Measurements from ENCODE around the gene SRP54. TPM values are rescaled to one million over a fixed set of nuclear protein-coding genes. Genes with fewer than 3 reads are reported as not detected.
A peak's percentile ranks its signal among the peaks of the same experiment; 100 is the strongest.
"Not testable (repeated sequence)": the region's sequence is repeated elsewhere in the genome, so short reads cannot be mapped to it uniquely, and the experiment has no call there.

The SRP54 gene
- total RNA-seq (2014; rRNA removed; shearing (Covaris generic)), result 88.7 and 91.8 TPM in 2 replicates

- peak; percentile 97 for DNase-seq (ENCODE audit: low spot score)
Measured at GRCh38 chr14:34982421-34983147, at the start of gene SRP54. Gene SRP54, plus strand, starts transcription at chr14:34982992. Its CDS starts 13,718 bp downstream, at chr14:34996710.

- no peak for DNase-seq (ENCODE audit: low spot score)
Measured at GRCh38 chr14:34933301-34933700, 49.5 kb upstream of the SRP54 start.

- no peak for DNase-seq (ENCODE audit: low spot score)
Measured at GRCh38 chr14:34935488-34935887, 47.3 kb upstream of the SRP54 start.

- no peak for DNase-seq (ENCODE audit: low spot score)
Measured at GRCh38 chr14:34937442-34937841, 45.4 kb upstream of the SRP54 start.

- DNase-seq (ENCODE audit: low spot score), result no peak
Measured at GRCh38 chr14:34937876-34938275, 44.9 kb upstream of the SRP54 start.

GRCh38 chr14:34943506-34943905, 39.3 kb upstream of the SRP54 start:
- DNase-seq (ENCODE audit: low spot score), result no peak

- DNase-seq (ENCODE audit: low spot score), result no peak
Measured at GRCh38 chr14:34944744-34945143, 38.0 kb upstream of the SRP54 start.

- DNase-seq (ENCODE audit: low spot score), result no peak
Measured at GRCh38 chr14:34946699-34947098, 36.1 kb upstream of the SRP54 start.

GRCh38 chr14:34951286-34951685, 31.5 kb upstream of the SRP54 start:
- no peak for DNase-seq (ENCODE audit: low spot score)

GRCh38 chr14:34956931-34957330, 25.9 kb upstream of the SRP54 start:
- DNase-seq (ENCODE audit: low spot score), result no peak

GRCh38 chr14:34957771-34958286, 25.0 kb upstream of the SRP54 start:
- DNase-seq (ENCODE audit: low spot score), result no peak

GRCh38 chr14:34962106-34962505, 20.7 kb upstream of the SRP54 start:
- DNase-seq (ENCODE audit: low spot score), result not testable (repeated sequence)

- no peak for DNase-seq (ENCODE audit: low spot score)
Measured at GRCh38 chr14:34964977-34965764, 17.6 kb upstream of the SRP54 start.

- DNase-seq (ENCODE audit: low spot score), result no peak
Measured at GRCh38 chr14:34965912-34966311, 16.9 kb upstream of the SRP54 start.

GRCh38 chr14:34966413-34966812, 16.4 kb upstream of the SRP54 start:
- DNase-seq (ENCODE audit: low spot score), result no peak

GRCh38 chr14:34970665-34971064, 12.1 kb upstream of the SRP54 start:
- DNase-seq (ENCODE audit: low spot score), result no peak

GRCh38 chr14:34971381-34971780, 11.4 kb upstream of the SRP54 start:
- DNase-seq (ENCODE audit: low spot score), result no peak

- DNase-seq (ENCODE audit: low spot score), result no peak
Measured at GRCh38 chr14:34971801-34972200, 11.0 kb upstream of the SRP54 start.

- no peak for DNase-seq (ENCODE audit: low spot score)
Measured at GRCh38 chr14:34978444-34978843, 4.3 kb upstream of the SRP54 start.

- no peak for DNase-seq (ENCODE audit: low spot score)
Measured at GRCh38 chr14:34980337-34980900, 2.4 kb upstream of the SRP54 start.

GRCh38 chr14:34981743-34982420, 910 bp upstream of the SRP54 start:
- DNase-seq (ENCODE audit: low spot score), result peak; percentile 21
